ENCODE results near the gene RFK. TPM values are rescaled to one million over a fixed set of nuclear protein-coding genes. Genes with fewer than 3 reads are reported as not detected.

Gene RFK
- total and polyA plus RNA-seq, 8 donors: 3.8 to 57.7 (median 28.1) TPM

DNA sequence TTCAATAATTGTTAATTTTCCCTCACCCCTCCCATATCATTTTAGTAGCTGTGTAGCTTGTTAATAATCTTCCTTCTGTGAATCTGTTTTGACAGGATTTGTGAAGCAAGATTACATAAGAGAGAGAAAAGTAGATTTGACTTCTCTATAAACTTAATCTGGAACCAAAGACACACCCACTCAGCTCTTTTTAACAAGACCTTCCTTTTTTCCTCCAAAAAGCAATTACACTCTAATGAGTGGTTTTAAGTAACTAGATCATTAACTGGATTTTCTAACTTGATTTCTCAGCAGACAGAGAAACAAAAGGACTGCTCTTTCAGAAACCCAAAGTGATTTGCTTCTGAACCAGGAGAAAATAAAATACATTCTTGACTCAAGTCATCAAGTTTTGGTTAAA, 21.9 kb downstream of the RFK start:
- no peak for DNase-seq
- intact Hi-C loops (cut with DNase I; ENCODE audit: low total_unique reads): no loop called here
- H3K9me3 ChIP-seq: no peaks in the 10 kb centered on the region
- peaks cover 43 to 71% (median 56%) of the 10 kb centered on the region in 4 donors for H3K4me1 ChIP-seq
- peak overlapping the region in 4 of 5 donors; percentile 72 to 78 (median 73) for H3K27ac ChIP-seq
- H3K4me3 ChIP-seq: no peak overlapping the region
- TF ChIP-seq, protein P1, sequence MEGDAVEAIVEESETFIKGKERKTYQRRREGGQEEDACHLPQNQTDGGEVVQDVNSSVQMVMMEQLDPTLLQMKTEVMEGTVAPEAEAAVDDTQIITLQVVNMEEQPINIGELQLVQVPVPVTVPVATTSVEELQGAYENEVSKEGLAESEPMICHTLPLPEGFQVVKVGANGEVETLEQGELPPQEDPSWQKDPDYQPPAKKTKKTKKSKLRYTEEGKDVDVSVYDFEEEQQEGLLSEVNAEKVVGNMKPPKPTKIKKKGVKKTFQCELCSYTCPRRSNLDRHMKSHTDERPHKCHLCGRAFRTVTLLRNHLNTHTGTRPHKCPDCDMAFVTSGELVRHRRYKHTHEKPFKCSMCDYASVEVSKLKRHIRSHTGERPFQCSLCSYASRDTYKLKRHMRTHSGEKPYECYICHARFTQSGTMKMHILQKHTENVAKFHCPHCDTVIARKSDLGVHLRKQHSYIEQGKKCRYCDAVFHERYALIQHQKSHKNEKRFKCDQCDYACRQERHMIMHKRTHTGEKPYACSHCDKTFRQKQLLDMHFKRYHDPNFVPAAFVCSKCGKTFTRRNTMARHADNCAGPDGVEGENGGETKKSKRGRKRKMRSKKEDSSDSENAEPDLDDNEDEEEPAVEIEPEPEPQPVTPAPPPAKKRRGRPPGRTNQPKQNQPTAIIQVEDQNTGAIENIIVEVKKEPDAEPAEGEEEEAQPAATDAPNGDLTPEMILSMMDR (IDR thresholded peaks at IDR 0.05): no peak
- no peak for TF ChIP-seq POLR2AphosphoS5 (IDR thresholded peaks at IDR 0.05)
- TF ChIP-seq EP300 (IDR thresholded peaks at IDR 0.05): no peak
- no peak for TF ChIP-seq POLR2A (IDR thresholded peaks at IDR 0.05)
- no peaks in the 10 kb centered on the region for H3K27me3 ChIP-seq
- no peaks in the 10 kb centered on the region for H3K36me3 ChIP-seq

DNA sequence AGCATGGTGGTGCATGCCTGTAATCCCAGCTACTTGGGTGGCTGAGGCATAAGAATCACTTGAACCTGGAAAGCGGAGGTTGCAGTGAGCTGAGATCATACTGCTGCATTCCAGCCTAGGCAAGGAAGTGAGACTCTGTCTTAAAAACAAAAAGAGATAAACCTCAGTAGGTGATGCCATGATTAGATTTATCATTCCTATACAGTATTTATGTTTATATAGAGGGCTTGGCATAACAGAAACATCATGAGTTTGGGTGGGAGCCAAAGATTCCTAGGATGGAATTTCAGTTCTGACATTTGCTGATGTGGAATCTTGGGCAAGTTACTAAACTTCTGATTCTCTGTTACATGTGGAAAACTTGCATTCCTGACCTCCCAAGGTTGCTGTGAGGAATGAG, 22.3 kb downstream of the RFK start:
- H3K4me1 ChIP-seq: peaks cover 43 to 72% (median 56%) of the 10 kb centered on the region in 4 donors
- TF ChIP-seq, protein P1 (IDR thresholded peaks at IDR 0.05): no peak
- TF ChIP-seq POLR2AphosphoS5 (IDR thresholded peaks at IDR 0.05) (no peak), POLR2A (IDR thresholded peaks at IDR 0.05) (no peak), EP300 (IDR thresholded peaks at IDR 0.05) (no peak)
- 76 to 87% (median 80%) methylated on average over 1 of the region's 1 CpG for WGBS, 5 donors

DNA sequence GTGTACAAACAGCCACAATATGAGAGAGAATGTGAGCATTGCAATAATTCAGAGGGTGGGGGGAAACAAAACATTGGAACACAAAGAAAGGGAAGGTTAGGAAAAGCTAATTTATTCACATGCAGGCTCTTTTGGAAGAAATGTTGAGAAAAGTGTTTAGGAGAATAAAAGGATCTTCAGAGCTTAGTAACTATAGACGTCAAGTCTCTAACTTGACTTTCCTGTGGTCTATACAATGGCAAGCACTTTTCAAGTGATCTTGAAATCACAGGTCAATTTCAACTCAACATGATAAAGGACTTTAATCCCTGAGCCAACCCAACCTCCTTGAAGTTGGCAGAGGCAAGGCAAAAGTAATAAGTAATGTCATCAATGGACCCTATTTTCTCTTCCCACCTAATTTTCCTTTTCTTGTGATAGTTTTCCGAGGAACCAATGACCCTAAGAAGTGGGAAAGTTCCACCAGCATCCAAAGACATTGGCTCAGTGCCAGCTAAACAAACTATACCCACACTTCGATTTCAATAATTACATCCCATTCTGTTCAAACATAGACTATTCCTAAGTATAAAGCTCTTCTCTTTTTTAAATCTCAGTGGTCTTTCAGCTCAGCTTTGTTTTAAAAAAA, 23.7 kb downstream of the RFK start:
- no peak for DNase-seq
- no peaks in the 10 kb centered on the region for H3K9me3 ChIP-seq
- intact Hi-C loops (cut with DNase I; ENCODE audit: low total_unique reads): no loop called here
- H3K36me3 ChIP-seq: no peaks in the 10 kb centered on the region
- no peaks in the 10 kb centered on the region for H3K27me3 ChIP-seq
- peaks cover 39 to 79% (median 56%) of the 10 kb centered on the region in 4 donors for H3K4me1 ChIP-seq
- H3K4me3 ChIP-seq: no peak overlapping the region
- WGBS, 5 donors: 35 to 53% (median 42%) methylated on average over 3 of the region's 3 CpGs
- TF ChIP-seq POLR2A (IDR thresholded peaks at IDR 0.05) (no peak), POLR2AphosphoS5 (IDR thresholded peaks at IDR 0.05) (no peak), EP300 (IDR thresholded peaks at IDR 0.05) (no peak)
- TF ChIP-seq, protein P1 (IDR thresholded peaks at IDR 0.05): no peak
- H3K27ac ChIP-seq: peak overlapping the region in 3 of 5 donors; percentile 12 to 57 (median 24)

More for the DNA sequence above, 22.3 kb downstream of the RFK start:
- DNase-seq: no peak
- intact Hi-C loops (cut with DNase I; ENCODE audit: low total_unique reads): no loop called here
- Histone ChIP-seq H3K36me3 (no peaks in the 10 kb centered on the region), H3K4me3 (no peak overlapping the region), H3K27ac (peak overlapping the region; percentile 34 to 78 (median 73)), H3K9me3 (no peaks in the 10 kb centered on the region), H3K27me3 (no peaks in the 10 kb centered on the region)

DNA sequence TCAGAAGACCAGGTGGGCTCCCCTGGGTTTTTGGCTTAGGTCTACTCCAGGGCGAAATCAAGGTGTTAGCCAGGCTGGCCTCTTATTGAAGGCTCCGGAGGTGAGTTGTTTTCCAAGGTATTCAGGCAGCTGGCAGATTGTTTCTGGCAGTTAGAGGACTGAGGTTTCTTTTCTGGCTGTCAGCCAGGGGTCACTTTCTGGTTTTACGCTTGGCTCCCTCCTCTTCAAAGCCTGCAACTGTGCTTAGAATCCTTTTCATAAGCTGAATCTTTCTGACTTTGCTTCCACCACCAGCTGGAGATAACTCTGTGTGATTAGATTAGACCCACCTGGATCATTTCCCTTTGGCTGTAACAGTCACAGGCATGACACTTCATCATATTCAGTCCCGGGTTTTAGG, 24.6 kb downstream of the RFK start:
- no peaks in the 10 kb centered on the region for H3K27me3 ChIP-seq
- H3K9me3 ChIP-seq: no peaks in the 10 kb centered on the region
- WGBS, 5 donors: 17 to 38% (median 30%) methylated on average over 4 of the region's 4 CpGs
- peak; percentile 85 to 87 for DNase-seq
- no peak overlapping the region for H3K4me3 ChIP-seq
- TF ChIP-seq POLR2A (IDR thresholded peaks at IDR 0.05): no peak
- no peak for TF ChIP-seq EP300 (IDR thresholded peaks at IDR 0.05)
- TF ChIP-seq, protein P1 (IDR thresholded peaks at IDR 0.05): no peak
- peak in 2 of 3 donors; percentile 25 to 43 for TF ChIP-seq POLR2AphosphoS5 (IDR thresholded peaks at IDR 0.05)
- peak overlapping the region; percentile 30 to 76 (median 66) for H3K27ac ChIP-seq
- no peaks in the 10 kb centered on the region for H3K36me3 ChIP-seq
- intact Hi-C loops (cut with DNase I; ENCODE audit: low total_unique reads): no loop called here
- peaks cover 34 to 79% (median 47%) of the 10 kb centered on the region in 4 donors for H3K4me1 ChIP-seq

Data from stomach (tissue), 9 donors.